ENCODE measurements around the gene CCDC85C.

- TF ChIP-seq RAD21 (IDR thresholded peaks at IDR 0.05; ENCODE audit: low read length) (no peak), POLR2A (IDR thresholded peaks at IDR 0.05; ENCODE audit: low read depth, low read length) (no peak), CTCF (conservative IDR thresholded peaks at IDR 0.05; ENCODE audit: low read depth, low read length) (no peak), MAZ (IDR thresholded peaks at IDR 0.05; ENCODE audit: borderline replicate concordance, low read depth, low read length) (no peak), RFX5 (IDR thresholded peaks at IDR 0.05; ENCODE audit: low read depth, low read length) (no peak)
Observed at GRCh38 chr14:99560922-99561683, 42.9 kb downstream of the CCDC85C start.
